Neural cell (in vitro differentiated cells): Measurements from ENCODE around the gene TEN1. TPM values are rescaled to one million over a fixed set of nuclear protein-coding genes. Genes with fewer than 3 reads are reported as not detected.

ENCODE experiments used
- H2AFZ ChIP-seq: fragments of 200-600, 300-800 bp; sonication (generic), shearing (Covaris generic); 2 replicates; pipeline ENCODE4 v1.6.0; 2014; ENCODE audit warnings: low read depth, mild to moderate bottlenecking, antibody characterized with exemption, low read length, moderate library complexity
- H3F3A ChIP-seq: fragments of 200-600 bp; shearing (Covaris generic); 2 replicates; pipeline ENCODE4 v1.6.1; 2016; ENCODE audit warnings: mild to moderate bottlenecking, moderate library complexity, mixed read lengths, antibody characterized with exemption, low read length; ENCODE audit not compliant: insufficient read depth, poor library complexity, severe bottlenecking
- H3K27ac ChIP-seq: fragments of 200-600, 300-800 bp; sonication (generic), shearing (Covaris generic); 2 replicates; pipeline ENCODE4 v1.5.1; 2014; ENCODE audit warnings: mild to moderate bottlenecking, low read length, moderate library complexity
- H3K27me3 ChIP-seq: fragments of 300-800, 200-600 bp; sonication (generic), shearing (Covaris generic); 2 replicates; pipeline ENCODE4 v1.6.0; 2014; ENCODE audit warnings: mild to moderate bottlenecking, low read depth, low read length, moderate library complexity; ENCODE audit not compliant: insufficient read depth
- H3K36me3 ChIP-seq: fragments of 300-800, 200-600 bp; sonication (generic), shearing (Covaris generic); 2 replicates; pipeline ENCODE4 v1.5.1; 2014; ENCODE audit warnings: mild to moderate bottlenecking, antibody characterized with exemption, low read length, moderate library complexity; ENCODE audit not compliant: insufficient read depth
- H3K4me2 ChIP-seq: fragments of 300-800, 200-600 bp; sonication (generic), shearing (Covaris generic); 2 replicates; pipeline ENCODE4 v1.6.0; 2014; ENCODE audit warnings: mild to moderate bottlenecking, low read length
- H3K4me3 ChIP-seq: fragments of 300-800, 200-600 bp; sonication (generic), shearing (Covaris generic); 2 replicates; pipeline ENCODE4 v1.5.1; 2014; ENCODE audit warnings: mild to moderate bottlenecking, low read length, moderate library complexity
- H3K79me2 ChIP-seq: fragments of 200-600 bp; shearing (Covaris generic); replicated peaks from 2 replicates; pipeline ENCODE4 v1.6.0; 2014; ENCODE audit warnings: mild to moderate bottlenecking, low read length, moderate library complexity; ENCODE audit not compliant: insufficient read depth
- H3K9ac ChIP-seq: fragments of 300-800, 200-600 bp; sonication (generic), shearing (Covaris generic); 2 replicates; pipeline ENCODE4 v1.6.1; 2016; ENCODE audit warnings: mild to moderate bottlenecking, low read length, mixed read lengths
- H3K9me2 ChIP-seq: fragments of 200-600 bp; shearing (Covaris generic); 2 replicates; pipeline ENCODE4 v1.6.1; 2016; ENCODE audit warnings: mild to moderate bottlenecking, low read length, mixed read lengths; ENCODE audit not compliant: insufficient read depth
- H3K9me3 ChIP-seq: fragments of 200-600, 300-800 bp; sonication (generic), shearing (Covaris generic); 2 replicates; pipeline ENCODE4 v1.6.1; 2016; ENCODE audit warnings: mild to moderate bottlenecking, mixed run types, low read length, moderate library complexity, mixed read lengths
- H4K20me1 ChIP-seq: fragments of 200-600 bp; shearing (Covaris generic); 2 replicates; pipeline ENCODE4 v1.6.1; 2016; ENCODE audit warnings: mild to moderate bottlenecking, mixed run types; ENCODE audit not compliant: insufficient read depth
- EP300 ChIP-seq: fragments of 450-650 bp; conservative IDR thresholded peaks from 2 replicates; pipeline ENCODE4 v1.6.1; 2014; ENCODE audit warnings: antibody characterized with exemption, mild to moderate bottlenecking, moderate library complexity; ENCODE audit not compliant: poor library complexity, severe bottlenecking
- EZH2 ChIP-seq: fragments of 200-600, 300-800 bp; shearing (Covaris generic), sonication (generic); IDR thresholded peaks from 2 replicates; pipeline ENCODE4 v1.6.1; 2014; ENCODE audit warnings: antibody characterized with exemption, low read length, borderline replicate concordance, mild to moderate bottlenecking; ENCODE audit not compliant: insufficient read depth, poor library complexity, severe bottlenecking
- MXI1 ChIP-seq: fragments of 450-650 bp; conservative IDR thresholded peaks from 2 replicates; pipeline ENCODE4 v1.6.1; 2014; ENCODE audit warnings: antibody characterized with exemption, mild to moderate bottlenecking; ENCODE audit not compliant: poor library complexity, severe bottlenecking
- POLR2AphosphoS5 ChIP-seq: IDR thresholded peaks from 2 replicates; pipeline ENCODE4 v1.6.1; 2012
- RAD21 ChIP-seq: fragments of 450-650 bp; conservative IDR thresholded peaks from 2 replicates; pipeline ENCODE4 v1.6.1; 2014; ENCODE audit warnings: antibody characterized with exemption, mild to moderate bottlenecking, moderate library complexity
- SMC3 ChIP-seq: fragments of 450-650 bp; conservative IDR thresholded peaks from 2 replicates; pipeline ENCODE4 v1.6.1; 2014; ENCODE audit warnings: antibody characterized with exemption, mild to moderate bottlenecking, moderate library complexity; ENCODE audit not compliant: poor library complexity
- TAF1 ChIP-seq: IDR thresholded peaks from 2 replicates; pipeline ENCODE4 v1.6.1; 2012; ENCODE audit warnings: low read depth
- polyA plus RNA-seq: library from polyadenylated mRNA; depleted of rRNA; stranded (reverse); fragments of >200 nt; gene quantifications from 2 replicates; pipeline ENCODE4 v1.2.3, GENCODE V29; 2014
- TF ChIP-seq, protein P1 (sequence below): fragments of 450-650 bp; IDR thresholded peaks from 2 replicates; pipeline ENCODE4 v1.5.1; 2014; ENCODE audit warnings: antibody characterized with exemption, mild to moderate bottlenecking, moderate library complexity; ENCODE audit not compliant: poor library complexity, severe bottlenecking
- TF ChIP-seq, protein P2 (sequence below): IDR thresholded peaks from 2 replicates; pipeline ENCODE4 v1.6.1; 2012; ENCODE audit warnings: borderline replicate concordance

The TEN1 gene
- polyA plus RNA-seq, 1 donor from 2014 or later = 33.1 TPM

DNA sequence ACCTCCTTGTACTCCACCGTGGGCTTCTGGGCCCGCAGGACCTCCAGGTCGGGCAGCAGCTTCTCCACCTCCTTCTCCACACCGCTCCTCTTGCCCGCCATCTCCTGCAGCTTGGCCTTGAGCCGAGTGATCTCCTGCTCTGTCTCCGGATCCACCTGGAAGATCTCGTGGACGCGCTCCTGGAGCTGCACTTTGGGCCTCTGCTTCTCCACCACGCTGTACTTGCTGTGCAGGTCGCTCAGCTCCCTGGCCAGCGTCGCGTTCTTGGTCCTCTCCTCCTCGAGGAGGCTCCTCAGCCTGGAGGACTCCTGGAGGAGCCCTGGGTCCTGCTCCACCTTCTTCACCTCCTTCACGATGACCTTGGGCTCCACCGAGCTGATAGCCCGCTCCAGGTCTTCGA is 30.4 kb downstream of the TEN1 start:
- no peaks in the 10 kb centered on the region for H3K79me2 ChIP-seq
- no peaks in the 10 kb centered on the region for H3K27me3 ChIP-seq
- H2AFZ ChIP-seq = no peak overlapping the region
- no peak for TF ChIP-seq SMC3
- no peak for TF ChIP-seq RAD21
- no peak for TF ChIP-seq MXI1
- no peak for TF ChIP-seq EZH2
- TF ChIP-seq EP300 = no peak
- no peak for TF ChIP-seq POLR2AphosphoS5
- TF ChIP-seq, protein P1, sequence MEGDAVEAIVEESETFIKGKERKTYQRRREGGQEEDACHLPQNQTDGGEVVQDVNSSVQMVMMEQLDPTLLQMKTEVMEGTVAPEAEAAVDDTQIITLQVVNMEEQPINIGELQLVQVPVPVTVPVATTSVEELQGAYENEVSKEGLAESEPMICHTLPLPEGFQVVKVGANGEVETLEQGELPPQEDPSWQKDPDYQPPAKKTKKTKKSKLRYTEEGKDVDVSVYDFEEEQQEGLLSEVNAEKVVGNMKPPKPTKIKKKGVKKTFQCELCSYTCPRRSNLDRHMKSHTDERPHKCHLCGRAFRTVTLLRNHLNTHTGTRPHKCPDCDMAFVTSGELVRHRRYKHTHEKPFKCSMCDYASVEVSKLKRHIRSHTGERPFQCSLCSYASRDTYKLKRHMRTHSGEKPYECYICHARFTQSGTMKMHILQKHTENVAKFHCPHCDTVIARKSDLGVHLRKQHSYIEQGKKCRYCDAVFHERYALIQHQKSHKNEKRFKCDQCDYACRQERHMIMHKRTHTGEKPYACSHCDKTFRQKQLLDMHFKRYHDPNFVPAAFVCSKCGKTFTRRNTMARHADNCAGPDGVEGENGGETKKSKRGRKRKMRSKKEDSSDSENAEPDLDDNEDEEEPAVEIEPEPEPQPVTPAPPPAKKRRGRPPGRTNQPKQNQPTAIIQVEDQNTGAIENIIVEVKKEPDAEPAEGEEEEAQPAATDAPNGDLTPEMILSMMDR = no peak
- no peak for TF ChIP-seq TAF1
- no peak overlapping the region for H3K4me2 ChIP-seq
- no peak overlapping the region for H3K9ac ChIP-seq
- H4K20me1 ChIP-seq = no peaks in the 10 kb centered on the region
- H3K36me3 ChIP-seq = no peaks in the 10 kb centered on the region
- H3K27ac ChIP-seq = no peak overlapping the region
- H3K4me3 ChIP-seq = no peak overlapping the region
- H3F3A ChIP-seq = no peaks in the 10 kb centered on the region
- H3K9me3 ChIP-seq = no peaks in the 10 kb centered on the region
- H3K9me2 ChIP-seq = no peaks in the 10 kb centered on the region

DNA sequence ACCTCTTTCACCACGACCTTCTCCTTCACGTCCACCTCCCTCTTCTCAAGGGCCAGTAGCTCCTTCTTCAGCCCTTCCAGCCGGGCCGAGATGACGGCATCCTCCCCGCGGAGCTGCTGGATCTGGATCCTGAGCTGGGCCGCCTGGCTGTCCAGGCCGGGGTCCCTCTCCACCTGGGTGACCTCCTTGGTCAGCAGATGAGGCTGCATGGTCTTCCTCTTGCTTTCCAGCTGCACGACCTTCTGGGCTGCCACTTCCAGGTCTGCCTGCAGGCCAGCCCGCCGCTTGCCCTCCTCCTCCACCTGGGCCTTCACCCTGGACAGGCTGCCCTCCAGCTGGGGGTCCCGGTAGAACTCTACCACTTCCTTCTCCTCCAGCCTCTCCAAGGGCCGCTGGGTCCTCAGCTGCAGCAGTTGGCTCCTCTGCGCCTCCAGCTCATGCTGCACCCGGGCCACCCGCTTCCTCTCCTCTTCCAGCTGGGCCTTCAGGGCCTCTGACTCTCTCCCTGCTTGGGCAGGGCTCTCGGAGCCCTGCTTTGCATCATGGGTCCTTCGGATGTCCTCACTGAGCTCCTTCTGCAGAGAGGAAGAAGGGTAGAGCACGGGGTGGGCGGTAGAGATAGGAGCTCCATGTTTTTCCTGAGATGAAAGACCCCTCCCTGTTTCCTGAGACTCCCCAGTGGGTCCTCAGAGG is 31.1 kb downstream of the TEN1 start:
- Histone ChIP-seq H3K4me2 (no peak overlapping the region), H3K9me3 (no peaks in the 10 kb centered on the region), H3K9me2 (no peaks in the 10 kb centered on the region), H3K27me3 (no peaks in the 10 kb centered on the region), H3K4me3 (no peak overlapping the region), H4K20me1 (no peaks in the 10 kb centered on the region), H3F3A (no peaks in the 10 kb centered on the region), H3K27ac (no peak overlapping the region), H3K36me3 (no peaks in the 10 kb centered on the region), H3K79me2 (no peaks in the 10 kb centered on the region), H2AFZ (no peak overlapping the region), H3K9ac (no peak overlapping the region)
- TF ChIP-seq SMC3 (no peak), RAD21 (no peak), TAF1 (no peak)

DNA sequence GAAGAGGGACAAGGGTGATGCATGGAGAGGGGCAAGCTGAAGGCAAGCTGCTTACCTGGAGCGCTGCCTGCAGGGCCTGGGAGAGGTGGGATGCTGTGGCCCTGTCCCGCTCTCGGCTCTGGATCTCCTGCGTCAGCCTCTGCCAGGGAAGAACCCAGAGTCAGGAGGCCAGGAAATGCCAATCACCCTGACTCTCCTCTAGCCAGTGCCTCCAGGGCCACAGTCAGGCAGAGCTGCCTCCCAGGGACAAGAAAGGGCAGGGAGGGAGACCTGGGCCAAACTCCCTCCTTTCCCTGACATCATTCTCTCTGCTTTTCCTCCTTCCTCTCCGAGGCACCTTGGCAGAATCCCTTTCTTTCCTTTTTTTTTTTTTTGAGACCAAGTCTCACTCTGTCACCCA is 32.9 kb downstream of the TEN1 start:
- Histone ChIP-seq H2AFZ (no peak overlapping the region), H3K4me2 (no peak overlapping the region), H3K9me2 (no peaks in the 10 kb centered on the region), H3K27me3 (no peaks in the 10 kb centered on the region), H4K20me1 (no peaks in the 10 kb centered on the region), H3K27ac (no peak overlapping the region), H3K9me3 (no peaks in the 10 kb centered on the region), H3K9ac (no peak overlapping the region), H3F3A (no peaks in the 10 kb centered on the region), H3K36me3 (no peaks in the 10 kb centered on the region), H3K79me2 (no peaks in the 10 kb centered on the region), H3K4me3 (no peak overlapping the region)
- no peak for TF ChIP-seq SMC3
- no peak for TF ChIP-seq RAD21
- TF ChIP-seq MXI1 = no peak
- TF ChIP-seq TAF1 = no peak
- TF ChIP-seq, protein P1 = no peak
- TF ChIP-seq, protein P2, sequence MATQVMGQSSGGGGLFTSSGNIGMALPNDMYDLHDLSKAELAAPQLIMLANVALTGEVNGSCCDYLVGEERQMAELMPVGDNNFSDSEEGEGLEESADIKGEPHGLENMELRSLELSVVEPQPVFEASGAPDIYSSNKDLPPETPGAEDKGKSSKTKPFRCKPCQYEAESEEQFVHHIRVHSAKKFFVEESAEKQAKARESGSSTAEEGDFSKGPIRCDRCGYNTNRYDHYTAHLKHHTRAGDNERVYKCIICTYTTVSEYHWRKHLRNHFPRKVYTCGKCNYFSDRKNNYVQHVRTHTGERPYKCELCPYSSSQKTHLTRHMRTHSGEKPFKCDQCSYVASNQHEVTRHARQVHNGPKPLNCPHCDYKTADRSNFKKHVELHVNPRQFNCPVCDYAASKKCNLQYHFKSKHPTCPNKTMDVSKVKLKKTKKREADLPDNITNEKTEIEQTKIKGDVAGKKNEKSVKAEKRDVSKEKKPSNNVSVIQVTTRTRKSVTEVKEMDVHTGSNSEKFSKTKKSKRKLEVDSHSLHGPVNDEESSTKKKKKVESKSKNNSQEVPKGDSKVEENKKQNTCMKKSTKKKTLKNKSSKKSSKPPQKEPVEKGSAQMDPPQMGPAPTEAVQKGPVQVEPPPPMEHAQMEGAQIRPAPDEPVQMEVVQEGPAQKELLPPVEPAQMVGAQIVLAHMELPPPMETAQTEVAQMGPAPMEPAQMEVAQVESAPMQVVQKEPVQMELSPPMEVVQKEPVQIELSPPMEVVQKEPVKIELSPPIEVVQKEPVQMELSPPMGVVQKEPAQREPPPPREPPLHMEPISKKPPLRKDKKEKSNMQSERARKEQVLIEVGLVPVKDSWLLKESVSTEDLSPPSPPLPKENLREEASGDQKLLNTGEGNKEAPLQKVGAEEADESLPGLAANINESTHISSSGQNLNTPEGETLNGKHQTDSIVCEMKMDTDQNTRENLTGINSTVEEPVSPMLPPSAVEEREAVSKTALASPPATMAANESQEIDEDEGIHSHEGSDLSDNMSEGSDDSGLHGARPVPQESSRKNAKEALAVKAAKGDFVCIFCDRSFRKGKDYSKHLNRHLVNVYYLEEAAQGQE = no peak
- TF ChIP-seq EZH2 = no peak
- TF ChIP-seq POLR2AphosphoS5 = no peak
- TF ChIP-seq EP300 = no peak
